Hematopoietic multipotent progenitor cell (in vitro differentiated cells): ENCODE results near the gene ZNF561. TPM values are rescaled to one million over a fixed set of nuclear protein-coding genes. Genes with fewer than 3 reads are reported as not detected.
A peak's percentile ranks its signal among the peaks of the same experiment; 100 is the strongest.
"Not testable (repeated sequence)": the region's sequence is repeated elsewhere in the genome, so short reads cannot be mapped to it uniquely, and the experiment has no call there.

ENCODE experiments used
- DNase-seq, 3 donors: peaks; one replicate each; pipeline ENCODE4 v3.0.0-alpha.2; 2011 to 2015; ENCODE audit warnings: low read depth in 2 of 3, low spot score in 2 of 3
- total RNA-seq: library from RNA; depleted of rRNA; stranded (reverse); fragments of >200 nt; gene quantifications from one replicate; pipeline ENCODE4 v1.2.3, GENCODE V29; 2012

Gene ZNF561
- 36.1 TPM for total RNA-seq

DNA sequence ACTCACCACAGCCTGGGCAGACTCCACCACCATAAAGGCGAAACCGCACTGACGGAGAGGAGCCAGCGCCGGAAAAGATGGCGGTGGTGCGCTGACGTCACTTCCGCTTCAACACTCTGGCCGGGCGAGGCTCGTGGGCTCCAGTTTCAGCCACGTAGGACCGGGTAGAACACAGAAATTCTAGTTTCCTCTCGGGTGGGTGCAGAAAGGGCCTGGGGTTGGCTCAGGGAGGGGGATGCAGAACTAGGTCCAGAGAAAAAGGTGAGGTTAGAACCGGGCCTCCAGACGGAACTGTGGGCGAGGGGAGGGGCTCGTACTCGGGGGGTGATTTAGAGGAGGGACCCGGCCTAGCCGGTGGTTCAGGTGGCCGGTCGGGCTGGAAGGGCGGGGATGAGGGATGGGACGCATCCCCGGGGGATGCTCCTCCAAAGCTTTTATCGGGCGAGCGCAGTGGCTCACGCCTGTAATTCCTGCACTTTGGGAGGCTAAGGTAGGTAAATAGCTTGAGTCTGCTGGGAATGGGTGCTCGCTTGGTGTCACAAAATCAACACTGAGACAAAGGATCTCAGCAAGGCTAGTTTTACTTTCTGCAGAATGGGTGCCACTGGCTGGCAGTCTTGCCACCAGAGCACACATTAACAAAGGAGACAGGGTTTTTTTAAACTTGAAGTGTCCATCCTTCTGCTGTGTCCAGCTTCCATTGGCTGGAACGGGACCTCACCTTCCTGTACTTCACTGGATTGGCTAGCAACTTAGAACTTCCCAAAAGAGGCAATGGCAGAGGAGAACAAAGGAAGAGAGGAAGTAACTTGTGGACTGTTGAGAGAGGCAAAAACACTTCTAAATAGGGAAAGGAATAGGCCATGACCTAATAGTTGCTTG, at the start of gene ZNF561:
ZNF561 (minus strand) TSS at position 77 of the 882 bp plus-strand sequence. CDS start 1,776 bp downstream, outside the sequence.
- DNase-seq, result peak; percentile 88 to 96 (median 94)

DNA sequence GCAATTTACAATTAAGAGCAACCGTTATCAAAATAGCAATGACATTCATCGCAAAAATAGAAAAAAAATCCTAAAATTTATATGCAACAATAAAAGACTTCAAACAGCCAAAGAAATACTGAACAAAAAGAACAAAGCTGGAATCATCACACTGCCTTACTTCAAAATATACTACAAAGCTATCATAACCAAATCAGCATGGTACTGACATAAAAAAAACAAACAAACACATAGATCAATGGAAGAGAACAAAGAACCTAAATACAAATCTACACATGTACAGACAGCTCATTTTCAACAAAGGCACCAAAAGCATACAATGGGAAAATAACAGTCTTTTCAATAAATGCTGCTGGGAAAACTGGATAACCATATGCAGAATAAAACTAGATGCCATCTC, 47.5 kb upstream of the ZNF561 start:
- DNase-seq, result no peak

DNA sequence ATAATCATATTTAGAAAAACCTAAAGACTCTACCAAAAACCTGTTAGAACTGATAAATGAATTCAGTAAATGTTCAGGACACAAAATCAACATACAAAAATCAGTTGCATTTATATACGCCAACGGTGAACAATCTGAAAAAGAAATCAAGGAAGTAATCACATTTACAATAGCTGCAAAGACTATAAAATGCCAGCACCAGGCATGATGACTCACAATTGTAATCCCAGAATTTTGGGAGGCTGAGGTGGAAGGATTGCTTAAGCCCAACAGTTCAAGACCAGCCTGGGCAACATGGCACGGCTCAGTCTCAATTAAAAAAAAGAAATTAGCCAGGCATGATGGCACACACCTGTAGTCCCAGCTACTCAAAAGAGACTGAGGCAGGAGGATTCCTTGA, 46.9 kb upstream of the ZNF561 start:
- DNase-seq, result no peak

DNA sequence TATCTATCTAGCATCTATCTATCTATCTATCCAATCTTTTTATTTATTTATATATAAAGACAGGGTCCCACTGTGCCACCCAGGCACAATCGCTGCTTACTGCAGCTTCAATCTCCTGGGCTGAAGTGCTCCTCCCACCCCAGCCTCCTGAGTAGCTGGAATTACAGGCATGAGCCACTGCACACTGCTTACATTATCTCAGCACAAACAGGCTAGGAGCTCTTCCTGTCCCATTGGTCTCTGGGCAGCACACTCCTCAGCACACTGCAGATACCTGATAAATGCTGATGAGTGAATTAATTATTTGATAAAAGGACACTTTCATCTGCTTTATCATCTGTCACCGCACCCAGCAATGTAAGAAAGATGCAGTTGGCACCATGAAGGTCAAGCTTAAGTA, 37.7 kb upstream of the ZNF561 start:
- no peak for DNase-seq

DNA sequence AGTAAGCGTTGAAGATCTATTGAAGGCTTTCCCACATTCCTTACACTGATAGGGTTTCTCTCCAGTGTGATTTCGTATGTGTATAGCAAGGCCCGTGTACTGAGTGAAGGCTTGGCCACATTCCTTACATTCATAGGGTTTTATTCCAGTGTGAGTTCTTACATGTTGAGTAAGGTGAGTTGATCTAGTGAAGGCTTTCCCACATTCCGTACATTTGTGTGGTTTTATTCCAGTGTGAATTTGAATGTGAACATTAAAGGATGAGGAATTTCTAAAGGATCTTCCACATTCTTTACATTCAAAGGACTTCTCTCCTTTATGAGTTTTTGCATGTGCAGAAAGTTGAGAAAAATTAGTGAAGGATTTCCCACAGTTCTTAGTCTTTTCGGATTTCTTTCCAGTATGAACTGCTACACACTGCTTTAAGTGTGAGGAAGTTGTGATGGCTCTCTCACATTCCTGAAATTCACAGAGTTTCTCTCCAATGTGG, 32.1 kb upstream of the ZNF561 start:
- not testable (repeated sequence) for DNase-seq

DNA sequence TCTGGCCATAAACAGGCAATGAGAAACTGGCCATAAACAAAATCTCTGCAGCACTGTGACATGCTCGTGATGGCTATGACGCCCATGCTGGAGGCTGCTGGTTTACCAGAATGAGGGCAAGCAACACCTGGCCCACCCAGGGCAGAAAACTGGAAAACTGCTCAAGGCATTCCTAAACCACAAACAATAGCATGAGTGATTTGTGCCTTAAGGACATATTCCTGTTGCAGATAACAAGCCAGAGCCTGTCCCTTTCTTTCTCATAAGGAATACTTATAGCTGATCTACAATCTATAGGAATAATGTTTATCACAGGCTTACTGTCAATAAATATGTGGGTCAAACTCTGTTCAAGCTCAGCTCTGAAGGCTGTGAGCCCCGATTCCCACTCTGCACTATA, 30.4 kb upstream of the ZNF561 start:
- not testable (repeated sequence) for DNase-seq

DNA sequence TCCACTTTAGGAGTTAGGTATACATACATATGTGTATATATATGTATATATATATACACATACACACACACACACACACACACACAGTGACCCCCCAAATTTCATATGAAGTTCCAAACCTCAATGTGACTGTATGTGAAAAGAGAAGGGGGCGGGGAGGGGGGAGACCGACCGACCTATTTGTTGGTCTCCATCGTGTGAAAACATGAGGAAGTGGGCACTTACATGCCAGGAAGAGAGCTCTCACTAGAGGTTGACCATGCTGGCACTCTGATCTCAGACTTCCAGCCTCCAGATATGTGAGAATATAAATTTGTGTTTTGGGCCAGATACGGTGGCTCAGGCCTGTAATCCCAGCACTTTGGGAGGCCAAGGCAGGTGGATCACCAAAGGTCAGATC, 29.3 kb upstream of the ZNF561 start:
- no peak for DNase-seq

DNA sequence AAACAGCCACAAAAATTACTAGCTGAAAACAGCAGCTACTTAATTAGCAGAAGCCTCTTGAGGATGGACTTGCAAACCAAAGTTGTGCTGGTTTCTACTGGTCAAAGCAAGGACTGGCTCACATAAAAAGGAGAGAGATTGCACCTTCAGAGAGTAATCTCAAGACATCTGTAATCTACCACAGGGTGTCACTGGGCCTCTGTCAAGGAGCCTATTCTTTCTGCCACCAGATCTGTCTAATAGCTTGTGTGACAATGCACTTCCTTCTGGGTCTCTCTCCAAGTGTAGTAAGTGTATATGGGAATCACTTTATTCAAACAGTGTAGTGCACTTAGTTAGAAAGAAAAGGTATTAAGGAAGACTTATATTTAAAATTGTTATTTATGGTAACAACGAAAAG, 24.4 kb upstream of the ZNF561 start:
- peak in 1 of 3 donors; percentile 52 for DNase-seq

DNA sequence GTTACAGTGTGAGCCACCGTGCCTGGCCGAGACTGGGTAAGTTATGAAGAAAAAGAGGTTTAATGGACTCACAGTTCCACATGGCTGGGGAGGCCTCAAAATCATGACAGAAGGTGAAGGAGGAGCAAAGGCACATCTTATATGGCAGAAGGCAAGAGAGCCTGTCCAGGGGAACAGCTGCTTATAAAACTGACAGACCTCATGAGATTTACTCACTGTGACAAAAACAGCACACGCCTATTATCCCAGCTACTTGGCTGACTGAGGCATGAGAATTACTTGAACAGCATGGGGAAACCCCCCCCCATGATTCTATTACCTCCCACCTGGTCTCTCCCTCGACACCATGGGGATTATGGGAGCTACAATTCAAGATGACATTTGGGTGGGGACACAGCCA, 23.4 kb upstream of the ZNF561 start:
- no peak for DNase-seq

DNA sequence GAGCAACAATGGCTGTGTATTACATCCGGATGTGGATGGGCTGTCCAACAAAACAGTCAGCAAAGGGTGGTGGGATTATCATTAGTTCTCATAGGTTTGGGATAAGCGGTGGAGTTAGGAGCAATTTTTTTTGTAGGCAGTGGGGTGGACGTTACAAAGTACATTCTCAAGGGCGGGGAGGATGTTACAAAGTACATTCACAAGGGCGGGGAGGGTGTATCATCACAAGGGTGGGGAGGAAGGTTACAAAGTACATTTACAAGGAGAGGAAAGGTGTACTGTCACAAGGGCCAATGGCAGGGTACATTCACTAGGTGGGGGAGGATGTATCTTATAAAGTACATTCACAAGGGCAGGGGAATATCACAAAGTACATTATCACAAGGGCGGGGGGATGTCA, 20.8 kb upstream of the ZNF561 start:
- no peak for DNase-seq

DNA sequence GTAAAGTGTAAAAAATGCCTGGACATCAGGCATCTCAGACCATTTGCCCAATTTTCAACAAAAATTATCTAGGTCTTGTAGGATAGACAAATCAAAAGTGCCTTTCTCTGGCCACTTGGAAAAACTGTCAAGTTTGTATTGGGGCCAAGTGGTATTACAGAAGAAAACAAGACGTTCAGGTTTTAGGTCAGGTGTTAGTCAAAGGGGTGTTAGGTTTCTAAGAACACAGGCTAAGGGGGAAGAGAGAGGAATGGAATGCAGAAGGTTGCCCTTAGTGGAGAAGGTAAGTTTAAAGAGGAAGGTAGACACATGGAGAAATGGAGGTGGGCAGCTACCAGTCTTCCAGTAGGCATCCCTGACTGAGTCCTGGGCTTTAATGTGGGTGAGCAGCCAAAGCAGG, 19.9 kb upstream of the ZNF561 start:
- DNase-seq, result no peak

DNA sequence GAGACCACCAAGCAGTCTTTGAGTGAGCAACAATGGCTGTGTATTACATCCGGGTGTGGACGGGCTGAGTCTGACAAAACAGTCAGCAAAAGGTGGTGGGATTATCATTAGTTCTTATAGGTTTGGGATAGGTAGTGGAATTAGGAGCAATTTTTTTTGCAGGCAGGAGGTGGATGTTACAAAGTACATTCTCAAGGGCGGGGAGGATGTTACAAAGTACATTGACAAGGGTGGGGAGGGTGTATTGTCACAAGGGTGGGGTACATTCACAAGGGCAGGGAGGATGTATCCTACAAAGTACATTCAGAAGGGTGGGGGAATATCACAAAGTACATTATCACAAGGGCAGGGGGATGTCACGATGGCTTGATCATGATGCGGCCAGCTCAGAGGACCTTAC, 15.0 kb upstream of the ZNF561 start:
- no peak for DNase-seq

DNA sequence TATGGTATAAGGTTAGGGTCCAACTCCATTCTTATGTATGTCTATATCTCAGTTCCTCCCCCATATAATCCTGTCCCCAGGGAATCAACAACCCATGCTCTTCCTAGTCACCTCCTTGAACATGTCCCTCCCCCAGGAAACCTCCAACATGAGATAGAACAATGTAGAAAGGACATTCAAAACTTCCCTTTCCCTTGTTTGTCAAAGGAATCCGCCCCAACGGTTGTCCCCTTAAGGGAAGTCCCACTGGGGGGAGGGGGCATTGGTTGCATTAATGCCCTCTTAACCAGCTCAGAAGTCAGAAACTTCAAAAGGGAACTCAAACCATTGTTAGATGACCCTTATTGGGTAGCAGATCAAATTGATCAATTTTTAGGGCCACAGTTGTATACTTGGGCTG, 6.8 kb upstream of the ZNF561 start:
- no peak for DNase-seq

DNA sequence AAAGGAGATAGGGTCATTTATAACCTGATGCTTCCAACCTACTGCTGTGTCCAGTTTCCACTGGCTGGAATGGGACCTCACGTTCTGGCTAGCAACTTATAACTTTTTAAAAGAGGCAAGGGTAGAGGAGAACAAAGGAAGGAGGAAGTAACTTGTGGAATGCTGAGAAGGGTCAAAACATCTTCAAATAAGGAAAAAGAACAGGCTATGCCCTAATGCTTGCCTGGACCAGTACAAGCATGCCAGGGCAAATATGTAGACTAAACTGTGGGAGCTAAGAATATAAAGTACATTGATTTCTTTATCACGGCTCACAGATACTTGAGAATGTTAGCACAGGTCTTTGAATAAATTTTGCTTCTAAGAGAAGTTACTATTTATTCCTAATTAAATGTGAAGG, 1.5 kb upstream of the ZNF561 start:
- DNase-seq, result no peak

DNA sequence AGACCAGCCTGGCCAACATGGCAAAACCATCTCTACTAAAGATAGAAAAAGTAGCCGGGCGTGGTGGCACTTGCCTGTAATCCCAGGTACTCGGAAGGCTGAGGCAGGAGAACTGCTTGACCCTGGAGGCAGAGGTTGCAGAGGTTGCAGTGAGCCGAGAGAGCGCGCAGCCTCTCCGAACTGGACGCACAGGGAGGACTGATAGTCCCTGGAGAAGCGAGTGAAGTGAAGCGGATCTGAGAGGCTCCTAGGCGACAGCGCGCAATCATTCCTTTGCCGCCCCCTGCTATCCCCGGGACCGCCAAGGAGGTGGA, 233 bp downstream of the ZNF561 start:
- DNase-seq, result no peak

DNA sequence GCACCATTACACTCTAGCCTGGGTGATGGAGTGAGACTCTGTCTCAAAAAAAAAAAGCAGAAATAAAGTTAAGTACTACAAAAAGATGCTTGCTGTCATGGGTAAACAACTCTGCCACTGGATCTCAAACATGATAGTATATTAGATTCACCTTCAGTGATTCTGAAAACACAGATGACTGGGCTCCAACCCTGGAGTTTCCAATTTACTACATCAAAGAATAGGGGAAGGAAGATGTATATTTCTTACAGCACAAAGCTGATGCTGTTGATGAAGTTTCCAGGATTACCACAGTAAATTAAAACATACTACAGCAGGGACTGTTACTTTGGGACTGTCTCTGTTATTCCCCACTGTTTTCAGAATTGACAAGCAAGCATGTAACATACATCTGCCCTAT, 5.2 kb downstream of the ZNF561 start:
- no peak for DNase-seq

DNA sequence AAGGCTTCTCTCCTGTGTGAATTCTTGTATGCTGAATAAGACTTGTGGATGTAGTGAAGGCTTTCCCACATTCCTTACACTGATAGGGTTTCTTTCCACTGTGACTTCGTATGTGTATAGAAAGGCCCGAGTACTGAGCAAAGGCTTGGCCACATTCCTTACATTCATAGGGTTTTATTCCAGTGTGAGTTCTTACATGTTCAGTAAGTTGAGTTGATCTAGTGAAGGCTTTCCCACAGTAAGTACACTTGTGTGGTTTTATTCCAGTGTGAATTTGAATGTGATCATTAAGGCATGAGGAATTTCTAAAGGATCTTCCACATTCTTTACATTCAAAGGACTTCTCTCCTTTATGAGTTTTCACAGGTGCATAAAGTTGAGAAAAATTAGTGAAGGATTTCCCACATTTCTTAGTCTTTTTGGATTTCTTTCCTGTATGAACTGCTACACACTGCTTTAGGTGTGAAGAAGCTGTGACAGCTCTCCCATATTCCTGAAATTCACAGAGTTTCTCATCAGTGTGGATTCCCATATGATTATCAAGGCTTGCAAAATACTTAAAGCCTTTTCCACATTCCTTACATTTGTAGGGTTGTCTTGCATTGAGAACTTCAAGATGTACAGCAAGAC, 10.4 kb downstream of the ZNF561 start:
- DNase-seq, result no peak

DNA sequence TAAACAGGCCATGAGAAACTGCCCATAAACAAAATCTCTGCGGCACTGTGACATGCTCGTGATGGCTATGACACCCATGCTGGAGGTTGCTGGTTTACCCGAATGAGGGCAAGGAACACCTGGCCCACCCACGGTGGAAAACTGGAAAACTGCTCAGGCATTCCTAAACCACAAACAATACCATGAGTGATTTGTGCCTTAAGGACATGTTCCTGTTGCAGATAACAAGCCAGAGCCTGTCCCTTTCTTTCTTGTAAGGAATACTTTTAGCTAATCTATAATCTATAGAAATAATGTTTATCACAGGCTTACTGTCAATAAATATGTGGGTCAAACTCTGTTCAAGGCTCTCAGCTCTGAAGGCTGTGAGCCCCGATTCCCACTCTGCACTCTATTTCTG, 12.1 kb downstream of the ZNF561 start:
- no peak for DNase-seq

DNA sequence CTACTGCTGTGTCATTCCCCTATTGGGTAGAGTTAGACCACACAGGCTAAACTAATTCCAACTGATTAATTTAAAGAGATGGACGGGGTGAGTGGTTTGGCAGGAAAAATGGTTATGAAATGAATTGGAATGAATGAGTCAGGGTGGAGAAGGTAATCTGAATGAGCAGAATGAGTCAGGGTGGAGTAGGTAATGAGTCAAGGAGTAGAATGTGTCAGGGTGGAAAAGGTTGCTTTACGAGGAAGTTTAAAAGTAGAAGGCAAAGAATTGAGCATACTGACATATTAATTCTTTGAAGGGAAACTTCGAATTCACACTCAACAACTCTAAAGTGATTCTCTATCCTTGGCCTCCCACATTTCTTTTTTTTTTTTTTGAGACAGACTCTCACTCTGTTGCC, 24.0 kb downstream of the ZNF561 start:
- no peak for DNase-seq

DNA sequence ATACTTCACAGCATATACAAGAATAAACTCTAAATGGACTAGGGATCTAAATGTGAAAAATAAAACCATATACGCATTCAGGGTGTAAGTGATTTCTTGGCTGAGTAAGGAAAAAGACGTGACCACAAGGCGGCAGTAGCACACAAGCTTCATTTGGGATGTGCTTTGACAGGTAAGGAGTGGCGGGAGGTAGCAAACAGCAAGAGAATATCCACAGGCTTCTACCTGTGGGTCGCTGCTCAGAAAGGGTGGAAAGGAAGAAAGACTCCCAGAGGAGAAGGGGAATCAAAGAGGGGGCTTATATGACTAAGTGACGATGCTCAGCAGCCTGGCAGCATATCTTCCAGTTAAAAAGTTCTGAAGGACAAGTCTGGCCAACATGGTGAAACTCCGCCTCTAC, 34.3 kb downstream of the ZNF561 start:
- peak; percentile 37 to 85 (median 65) for DNase-seq

DNA sequence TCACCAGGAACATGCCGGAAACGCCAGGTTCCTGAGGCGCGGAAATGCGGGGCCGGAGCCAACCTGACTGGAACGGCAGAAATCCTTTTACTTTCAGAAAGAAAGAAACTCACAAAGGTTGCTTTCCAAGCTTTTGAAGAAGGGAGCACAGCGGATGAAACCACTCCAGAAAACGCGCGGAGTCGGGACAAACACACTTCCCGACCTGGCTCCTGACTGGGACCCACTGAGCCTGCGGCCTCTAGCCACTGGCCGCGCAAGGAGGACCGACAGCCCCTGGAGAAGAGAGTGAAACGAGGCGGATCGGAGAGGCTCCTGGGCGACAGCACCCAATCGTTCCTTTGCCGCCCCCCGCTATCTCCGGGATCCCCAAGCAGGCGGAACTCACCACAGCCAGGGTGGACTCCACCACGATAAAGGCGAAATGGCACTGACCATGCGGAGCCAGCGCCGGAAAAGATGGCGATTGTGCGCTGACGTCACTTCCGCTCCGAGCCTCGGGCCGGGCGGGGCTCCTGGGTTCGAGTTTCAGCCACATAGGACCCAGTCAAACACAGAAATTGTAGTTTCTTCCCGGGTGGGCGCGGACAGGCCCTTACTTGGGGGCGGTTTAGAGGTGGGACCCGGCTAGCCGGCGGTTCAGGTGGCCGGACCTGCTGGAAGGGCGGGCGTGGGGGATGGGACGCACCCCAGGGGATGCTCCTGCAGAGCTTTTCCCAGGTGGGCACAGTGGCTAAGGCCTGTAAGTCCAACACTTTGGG, 36.8 kb downstream of the ZNF561 start, which contains the start of gene ZNF121:
ZNF121 (minus strand) TSS at position 432 of the 761 bp plus-strand sequence. CDS start 16,407 bp downstream, outside the sequence.
- DNase-seq, result peak; percentile 59 to 92 (median 87)
